ENCODE data around the gene SF3B6.
"Not testable (repeated sequence)": the region's sequence is repeated elsewhere in the genome, so short reads cannot be mapped to it uniquely, and the experiment has no call there.

The SF3B6 gene, protein sequence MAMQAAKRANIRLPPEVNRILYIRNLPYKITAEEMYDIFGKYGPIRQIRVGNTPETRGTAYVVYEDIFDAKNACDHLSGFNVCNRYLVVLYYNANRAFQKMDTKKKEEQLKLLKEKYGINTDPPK

DNA sequence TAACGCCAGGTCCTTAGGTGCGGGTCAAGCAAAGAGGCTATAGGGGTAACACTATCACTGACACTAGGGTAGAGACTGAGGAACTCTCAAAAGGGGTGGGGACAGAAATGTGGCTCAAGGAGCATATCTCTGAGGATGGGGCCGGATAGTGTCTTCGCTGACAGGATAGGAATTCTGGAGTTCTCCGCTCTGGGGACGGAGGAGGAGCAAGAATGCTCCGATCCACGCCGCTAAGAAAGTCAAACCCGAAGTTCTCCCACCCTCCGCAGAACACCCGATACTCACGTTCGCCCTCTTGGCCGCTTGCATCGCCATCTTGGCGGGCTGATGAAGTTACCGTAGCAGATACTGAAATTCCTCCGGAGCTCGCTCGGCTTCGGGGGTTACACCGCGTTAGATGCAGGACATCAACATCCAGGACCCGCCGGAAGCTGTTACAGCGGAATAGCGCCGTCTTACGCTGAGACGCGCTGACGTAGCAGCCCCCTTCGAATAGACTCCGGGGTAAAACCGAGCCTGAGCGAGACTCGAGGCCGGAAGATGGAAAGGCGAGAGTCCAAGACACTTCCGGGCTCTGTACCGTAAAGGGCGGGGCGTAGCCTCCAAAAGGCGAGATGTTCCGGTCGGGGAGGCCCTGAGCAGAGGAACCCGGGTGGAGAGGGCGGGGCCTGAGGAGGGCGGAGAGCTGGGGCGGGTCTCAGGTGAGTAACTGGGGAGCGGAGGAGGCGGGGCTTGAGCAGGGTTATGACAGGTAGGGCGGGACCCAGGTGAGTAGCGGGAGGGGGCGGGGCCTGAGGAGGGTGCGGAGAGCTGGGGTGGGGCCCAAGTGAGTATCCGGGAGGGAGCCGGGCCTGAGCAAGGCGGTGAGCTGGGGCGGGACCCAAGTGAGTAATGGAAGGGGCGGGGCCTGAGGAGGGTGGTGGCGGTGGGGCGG is at the start of gene SF3B6:
TSS of gene SF3B6 (minus strand) at position 412 of the 934 bp plus-strand sequence. CDS start at position 315, 97 bp downstream.
- peak; percentile 94 to 99 for DNase-seq

DNA sequence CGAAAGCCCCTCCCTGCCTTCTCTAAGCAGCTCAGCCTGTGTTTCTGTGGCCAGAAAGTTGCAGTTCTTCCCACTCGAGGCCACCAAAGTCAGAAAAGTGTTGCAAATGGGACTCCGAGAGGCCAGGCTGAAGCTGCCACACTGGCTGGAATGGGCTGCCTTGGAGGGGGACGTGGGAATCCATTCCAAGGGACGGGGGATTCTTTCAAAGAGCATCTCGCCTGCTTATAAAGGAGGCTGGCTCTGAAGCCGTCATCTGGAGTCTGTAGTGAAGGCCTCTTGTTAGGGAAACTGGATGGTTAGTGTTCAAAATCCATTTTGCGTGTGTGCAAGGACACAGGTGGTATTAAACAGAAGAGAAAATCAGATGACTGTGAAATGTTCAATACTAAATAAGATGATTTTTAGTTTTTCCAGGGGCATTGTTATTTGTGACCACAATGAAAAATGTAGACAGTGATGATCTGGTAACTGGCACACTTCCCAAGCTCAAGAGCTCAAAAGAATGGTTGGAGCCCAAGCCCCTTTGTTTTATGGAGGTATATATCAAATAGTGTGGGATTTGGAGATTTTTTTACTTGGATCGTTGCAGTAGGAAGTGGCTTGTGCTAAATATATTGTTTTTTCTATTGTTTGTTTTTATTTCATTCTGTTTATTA is 47.9 kb upstream of the SF3B6 start:
- peak; percentile 18 to 29 for DNase-seq

DNA sequence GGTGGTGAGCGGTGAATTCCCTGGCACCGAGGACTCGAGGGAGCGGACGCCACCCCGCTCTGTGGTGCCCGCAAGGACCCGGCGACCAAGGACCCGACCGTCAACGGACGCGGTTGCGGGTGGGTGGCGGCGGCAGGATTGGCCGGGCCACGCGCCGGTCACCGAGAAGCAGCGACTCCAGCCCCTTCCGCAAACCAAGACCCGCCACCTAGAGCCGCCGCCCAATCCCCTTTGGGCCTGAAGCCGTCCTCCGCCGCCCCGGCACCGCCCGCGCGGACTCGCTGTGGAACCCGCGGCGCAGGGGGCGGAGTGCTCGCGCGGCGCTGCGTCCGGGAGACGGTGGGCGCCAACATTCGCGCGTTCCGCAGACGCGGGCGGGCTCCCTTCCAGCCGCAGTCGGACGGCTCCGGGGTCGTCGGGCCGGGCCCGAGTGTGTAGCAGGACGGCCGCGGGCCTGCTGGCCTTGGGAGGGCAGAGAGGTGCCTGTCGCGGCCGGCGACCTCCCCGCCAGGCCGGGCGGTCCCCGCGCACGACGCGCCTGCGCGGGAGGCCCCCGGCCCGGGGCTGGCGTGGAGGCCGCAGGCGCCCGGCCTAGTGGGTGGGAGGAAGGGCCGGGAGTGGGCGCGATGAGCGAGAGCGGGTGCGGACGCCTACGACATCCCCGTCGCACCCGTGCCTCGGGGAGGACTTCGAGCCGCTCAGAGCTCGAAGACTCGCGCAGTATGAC is 47.2 kb upstream of the SF3B6 start, which contains the start of the genes FAM228B and PFN4:
TSS of gene FAM228B (plus strand) at position 275 of the 727 bp plus-strand sequence. CDS start 893 bp downstream, outside the sequence.
TSS of gene PFN4 (minus strand) at position 140 of the 727 bp plus-strand sequence. CDS start 799 bp downstream, outside the sequence.
- DNase-seq: peak; percentile 41 to 83

DNA sequence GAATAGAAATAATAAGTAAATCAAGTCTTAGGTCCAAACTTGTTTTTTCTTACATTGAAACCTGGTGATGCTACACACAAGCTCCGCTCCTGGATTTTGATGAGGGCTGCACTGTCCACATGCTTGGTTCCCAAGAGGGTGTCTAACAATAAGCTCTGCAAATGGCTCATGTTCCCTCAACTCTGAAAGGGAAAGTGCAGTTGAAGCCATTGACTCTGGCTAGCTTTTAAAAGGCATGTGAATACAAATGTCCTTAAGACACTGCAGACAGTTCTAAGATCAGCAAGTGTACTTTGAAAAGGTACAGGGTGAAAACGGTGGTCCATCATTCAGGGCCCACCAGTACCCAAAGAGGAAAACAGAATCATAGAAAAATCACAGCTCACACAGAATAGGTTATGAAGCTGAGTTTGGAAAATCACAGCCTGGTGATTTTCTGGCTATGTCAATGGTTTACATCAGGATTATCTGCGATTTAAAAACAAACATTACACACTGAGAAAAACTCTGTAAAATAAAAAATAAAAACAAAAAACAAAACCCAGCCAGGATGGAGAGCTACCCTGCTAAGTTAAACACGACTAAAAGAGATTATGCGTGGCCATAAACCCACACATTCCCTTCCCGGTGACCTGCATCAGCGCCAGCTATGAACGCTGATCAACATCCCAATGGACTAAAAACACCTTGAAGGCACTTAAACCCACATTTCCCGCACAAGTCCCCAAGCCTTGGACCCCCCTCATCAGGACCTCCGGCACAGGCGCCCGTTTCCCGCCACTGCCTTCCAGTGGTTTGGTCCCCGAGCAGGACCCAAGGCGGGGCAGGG is 46.5 kb upstream of the SF3B6 start:
- DNase-seq: no peak

DNA sequence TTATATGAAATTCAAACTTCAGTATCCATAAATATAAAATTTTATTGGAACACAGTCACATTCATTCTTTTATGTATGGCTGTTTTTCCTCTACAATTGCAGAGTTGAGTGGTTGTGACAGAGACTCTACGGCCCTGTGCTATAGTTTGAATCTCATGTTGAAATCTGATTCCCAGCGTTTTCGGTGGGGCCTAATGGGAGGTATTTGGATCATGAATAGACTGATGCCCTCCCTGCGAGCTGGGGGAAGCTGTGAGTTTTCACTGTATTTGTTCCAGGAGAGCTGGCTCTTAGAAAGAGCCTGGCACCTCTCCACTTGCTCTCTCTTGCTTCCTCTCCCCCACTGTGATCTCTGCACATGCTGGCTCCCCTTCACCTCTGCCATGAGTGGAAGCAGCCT is 45.3 kb upstream of the SF3B6 start:
- DNase-seq: peak; percentile 23 to 66

DNA sequence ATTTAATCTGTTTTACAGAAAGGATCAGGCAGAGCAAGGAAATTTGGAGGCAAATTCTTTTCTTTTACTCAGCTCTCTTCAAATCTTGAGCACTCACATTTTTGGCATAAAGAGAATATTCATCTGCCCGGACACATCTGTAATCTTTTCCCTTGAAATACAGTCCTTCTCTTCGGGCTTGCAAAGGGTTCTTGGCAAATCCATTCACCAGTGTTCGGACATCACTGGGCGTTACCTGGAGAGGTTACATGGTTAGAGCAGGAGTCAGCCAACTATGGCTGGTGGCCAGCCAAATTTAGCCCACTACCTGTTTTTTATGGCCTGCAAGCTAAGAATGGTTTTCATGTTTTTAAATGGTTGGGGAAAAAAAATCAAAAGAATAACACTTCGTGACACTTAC is 44.9 kb upstream of the SF3B6 start:
- DNase-seq: no peak

DNA sequence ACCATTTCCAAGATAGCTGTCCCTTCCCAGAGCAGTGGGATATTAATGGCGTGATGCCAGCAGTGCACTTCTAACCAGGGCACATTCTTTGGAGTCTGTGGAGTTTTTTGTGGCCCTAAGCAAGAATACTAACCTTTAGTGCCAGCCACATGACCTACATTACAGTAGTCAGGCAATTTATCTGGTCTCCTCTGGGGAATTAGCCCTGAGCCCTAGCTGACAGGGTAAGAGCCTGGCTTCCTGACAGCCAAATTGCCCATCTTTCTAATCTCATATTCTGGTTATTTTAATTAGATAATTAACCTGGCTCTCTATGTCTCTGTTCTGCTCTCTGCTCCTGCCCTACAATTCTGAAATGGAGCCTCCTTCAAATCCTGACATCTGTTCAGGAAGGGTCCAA is 41.8 kb upstream of the SF3B6 start:
- DNase-seq: no peak

DNA sequence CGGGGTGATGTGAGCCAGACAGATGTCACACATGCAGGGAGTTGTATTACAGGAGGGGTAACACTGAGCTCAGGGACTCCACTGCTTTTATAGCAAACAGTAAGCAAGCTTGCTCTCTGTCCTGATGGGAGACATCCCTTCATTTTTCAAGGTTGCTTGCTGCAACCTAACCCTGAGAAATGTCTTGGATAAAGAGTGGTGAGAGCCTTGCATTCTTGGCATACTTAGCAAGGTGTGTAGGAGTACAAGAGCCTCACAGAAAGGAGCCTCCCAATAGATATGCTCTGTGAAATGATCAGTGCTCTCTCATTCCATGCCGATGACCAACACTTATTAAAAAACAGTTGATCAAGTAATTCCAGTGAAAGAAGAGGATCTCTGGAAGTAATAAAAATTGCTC is 38.9 kb upstream of the SF3B6 start:
- DNase-seq: no peak

DNA sequence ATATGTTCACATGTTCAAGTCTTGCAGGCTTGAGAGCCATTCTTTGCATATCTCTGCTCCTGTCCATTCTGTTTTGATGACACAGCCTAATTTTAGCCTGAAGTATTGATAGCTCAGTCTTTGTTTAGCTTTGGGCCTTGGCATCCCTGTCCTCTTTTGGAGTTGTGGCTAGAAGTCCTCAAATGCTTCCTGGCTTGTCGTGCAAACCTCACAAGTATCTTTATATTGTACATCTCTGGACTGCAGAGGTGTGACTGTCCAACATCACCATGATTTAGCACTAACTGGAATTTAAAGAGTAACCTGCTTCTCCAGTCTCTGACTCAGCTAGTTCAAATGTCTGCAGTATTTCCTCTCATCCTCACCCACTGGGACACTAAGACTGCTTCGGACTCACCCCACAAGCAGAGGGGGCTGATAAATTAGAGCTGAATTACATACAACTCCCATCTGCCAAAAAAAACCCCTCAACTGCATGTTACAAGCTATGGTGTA is 35.3 kb upstream of the SF3B6 start:
- DNase-seq: no peak

DNA sequence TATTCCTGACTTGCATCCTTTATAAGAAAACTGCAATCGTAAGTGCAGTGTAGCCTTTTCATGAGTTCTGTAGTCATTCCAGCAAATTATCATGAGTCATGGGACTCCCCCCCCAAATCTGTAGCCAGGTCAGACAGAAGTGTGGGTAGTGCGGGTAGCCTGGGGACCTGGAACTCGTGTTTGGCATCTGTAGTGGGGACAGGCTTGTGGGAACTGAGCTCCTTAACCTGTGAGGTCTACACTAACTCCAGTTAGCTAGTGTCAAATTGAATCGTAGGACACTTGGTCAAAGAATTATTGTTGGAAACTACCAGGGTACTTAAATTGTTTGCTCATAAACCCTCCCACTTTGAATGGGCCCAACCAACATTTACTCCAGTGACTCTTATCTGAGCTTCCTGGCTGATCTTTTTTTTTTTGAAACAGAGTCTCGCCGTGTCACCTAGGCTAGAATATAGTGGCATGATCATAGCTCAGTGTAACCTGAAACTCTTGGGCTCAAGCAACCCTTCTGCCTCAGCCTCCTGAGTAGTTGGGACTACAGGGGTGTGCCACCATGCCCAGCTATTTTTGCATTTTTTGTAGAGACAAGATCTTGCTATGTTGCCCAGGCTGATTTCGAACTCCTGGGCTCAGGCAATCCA is 34.7 kb upstream of the SF3B6 start:
- DNase-seq: no peak

DNA sequence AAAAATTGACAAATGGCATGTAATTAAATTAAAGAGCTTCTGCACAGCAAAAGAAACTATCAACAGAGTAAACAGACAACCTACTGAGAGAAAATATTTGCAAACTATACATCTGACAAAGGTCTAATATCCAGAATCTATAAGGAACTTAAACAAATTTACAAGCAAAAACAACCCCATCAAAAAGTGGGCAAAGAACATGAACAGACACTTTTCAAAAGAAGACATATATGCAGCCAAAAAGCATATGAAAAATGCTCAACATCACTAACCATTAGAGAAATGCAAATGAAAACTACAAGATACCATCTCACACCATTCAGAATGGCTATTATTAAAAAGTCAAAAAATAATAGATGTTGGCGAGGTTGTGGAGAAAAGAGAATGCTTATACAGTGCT is 33.3 kb upstream of the SF3B6 start:
- DNase-seq: not testable (repeated sequence)

DNA sequence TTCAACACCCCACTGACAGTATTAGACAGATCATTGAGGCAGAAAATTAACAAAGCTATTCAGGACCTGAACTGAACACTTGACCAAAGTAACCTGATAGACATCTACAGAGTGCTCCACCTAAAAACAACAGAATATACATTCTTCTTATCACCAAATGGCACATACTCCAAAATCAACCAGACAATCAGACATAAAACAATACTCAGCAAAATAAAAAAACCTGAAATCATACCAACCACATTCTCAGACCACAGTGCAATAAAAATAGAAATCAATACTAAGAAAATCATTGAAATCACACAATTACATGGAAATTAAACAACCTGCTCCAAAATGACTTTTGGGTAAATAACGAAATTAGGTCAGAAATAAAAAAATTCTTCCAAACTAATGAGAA is 31.2 kb upstream of the SF3B6 start:
- DNase-seq: no peak

DNA sequence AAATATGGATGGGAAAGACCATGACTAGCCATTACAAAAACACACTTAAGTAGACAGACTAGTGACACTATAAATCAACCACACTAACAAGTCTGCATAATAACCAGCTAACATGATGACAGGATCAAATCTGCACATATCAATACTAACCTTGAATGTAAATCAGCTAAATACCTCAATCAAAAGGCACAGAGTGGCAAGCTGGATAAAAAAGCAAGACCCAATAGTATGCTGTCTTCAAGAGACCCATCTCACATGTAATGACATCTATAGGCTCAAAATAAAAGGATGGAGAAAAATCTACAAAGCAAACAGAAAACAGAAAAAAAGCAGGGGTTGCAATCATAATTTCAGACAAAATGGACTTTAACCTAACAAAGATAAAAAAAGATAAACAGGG is 30.7 kb upstream of the SF3B6 start:
- no peak for DNase-seq

DNA sequence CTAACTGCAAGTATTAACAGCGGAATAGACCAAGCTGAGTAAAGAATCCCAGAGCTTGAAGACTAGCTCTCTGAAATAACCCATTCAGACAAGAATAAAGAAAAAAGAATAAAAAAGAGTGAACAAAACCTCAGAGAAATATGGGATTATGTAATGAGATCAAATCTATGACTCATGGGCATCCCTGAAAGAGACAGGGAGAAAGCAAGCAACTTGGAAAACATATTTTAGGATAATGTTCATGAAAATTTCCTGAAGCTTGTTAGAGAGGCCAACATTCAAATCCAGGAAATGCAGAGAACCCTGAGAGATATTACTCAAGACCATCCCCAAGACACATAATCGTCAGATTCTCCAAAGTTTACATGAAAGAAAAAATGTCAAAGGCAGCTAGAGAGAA is 29.7 kb upstream of the SF3B6 start:
- no peak for DNase-seq

DNA sequence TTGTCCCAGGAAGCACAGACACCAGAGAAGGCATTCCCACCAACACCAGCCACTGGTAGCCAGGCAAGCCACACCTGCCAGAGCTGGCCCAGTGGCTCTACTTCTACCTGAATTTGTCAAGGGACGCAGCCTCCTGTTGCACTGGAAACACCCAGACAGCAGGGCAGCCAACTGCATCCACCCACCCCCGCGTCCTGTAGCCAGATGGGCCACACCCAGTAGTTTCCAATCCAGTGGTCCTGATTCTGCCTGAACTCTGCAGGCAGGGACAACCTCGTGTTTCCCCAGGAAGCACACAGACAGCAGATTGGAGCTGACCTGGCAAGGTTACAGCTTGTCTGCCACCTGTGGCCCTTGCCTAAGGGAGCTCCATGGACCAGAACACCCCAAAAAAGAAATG is 28.8 kb upstream of the SF3B6 start:
- DNase-seq: no peak

DNA sequence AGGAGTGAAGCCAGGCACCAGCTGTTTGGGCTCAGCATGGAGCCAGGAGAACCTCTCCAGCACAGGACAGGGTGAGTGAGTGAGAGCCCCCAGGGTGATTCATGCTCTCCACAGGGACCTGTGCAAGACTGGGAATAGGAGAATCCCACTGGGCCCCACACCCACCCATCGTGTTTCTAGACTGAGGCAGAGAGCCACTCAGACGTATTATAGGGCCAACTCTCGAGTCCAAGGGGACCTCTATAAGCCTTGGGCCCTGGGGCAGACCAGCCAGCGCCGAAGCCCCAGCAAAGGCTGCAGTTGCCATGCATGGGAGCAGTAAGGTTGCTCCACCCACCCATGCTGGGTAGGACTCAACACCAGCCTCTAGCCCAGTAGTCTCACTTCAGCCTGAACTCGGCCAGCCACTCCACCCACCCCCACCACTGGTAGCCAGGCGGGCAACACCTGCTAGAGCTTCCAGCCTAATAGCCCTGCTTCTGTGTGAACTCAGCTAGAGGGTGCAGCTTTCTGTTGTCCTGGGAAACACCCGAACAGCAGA is 28.1 kb upstream of the SF3B6 start:
- no peak for DNase-seq

DNA sequence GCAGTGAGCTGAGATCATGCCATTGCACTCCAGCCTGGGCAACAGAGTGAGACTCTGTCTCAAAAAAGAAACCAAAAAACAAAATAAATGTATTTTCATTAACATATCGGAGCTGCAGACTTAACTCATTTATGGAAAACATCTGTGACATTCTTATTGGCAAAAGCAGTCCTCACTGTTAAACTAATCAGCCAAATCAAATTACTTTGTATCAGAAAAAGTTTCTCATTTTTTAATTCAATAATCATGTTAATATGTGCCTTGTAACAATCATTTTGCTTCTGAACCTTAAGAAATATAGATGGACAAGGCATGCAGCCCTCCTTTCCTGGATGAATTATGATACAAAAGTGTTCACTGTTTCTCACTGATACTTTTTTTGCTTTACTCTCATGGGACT is 26.6 kb upstream of the SF3B6 start:
- DNase-seq: no peak

DNA sequence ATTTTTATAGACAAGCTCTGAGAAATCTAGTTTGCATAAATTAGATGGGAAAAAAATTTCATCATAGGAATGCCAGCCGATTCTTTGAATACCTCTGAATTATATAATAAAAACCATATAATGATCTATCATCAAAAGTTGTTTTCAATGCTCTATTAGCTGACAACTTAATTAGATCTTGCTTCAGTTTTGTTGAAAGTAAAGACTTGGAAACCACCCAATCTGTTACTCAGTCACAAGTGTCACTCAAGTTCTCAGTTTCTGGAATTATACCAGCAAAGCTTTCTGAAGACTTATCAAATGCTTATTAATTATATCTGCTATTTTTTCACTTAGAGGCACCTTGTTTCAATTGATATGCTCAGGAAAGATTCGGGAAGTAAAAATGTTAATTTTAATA is 25.9 kb upstream of the SF3B6 start:
- no peak for DNase-seq

DNA sequence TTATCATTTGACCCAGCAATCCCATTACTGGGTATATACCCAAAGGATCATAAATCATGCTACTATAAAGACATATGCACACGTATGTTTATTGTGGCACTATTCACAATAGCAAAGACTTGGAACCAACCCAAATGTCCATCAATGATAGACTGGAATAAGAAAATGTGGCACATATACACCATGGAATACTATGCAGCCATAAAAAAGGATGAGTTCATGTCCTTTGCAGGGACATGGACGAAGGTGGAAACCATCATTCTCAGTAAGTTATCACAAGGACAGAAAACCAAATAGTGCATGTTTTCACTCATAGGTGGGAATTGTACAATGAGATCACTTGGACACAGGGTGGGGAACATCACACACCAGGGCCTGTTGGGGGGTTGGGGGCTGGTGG is 24.6 kb upstream of the SF3B6 start:
- DNase-seq: not testable (repeated sequence)

DNA sequence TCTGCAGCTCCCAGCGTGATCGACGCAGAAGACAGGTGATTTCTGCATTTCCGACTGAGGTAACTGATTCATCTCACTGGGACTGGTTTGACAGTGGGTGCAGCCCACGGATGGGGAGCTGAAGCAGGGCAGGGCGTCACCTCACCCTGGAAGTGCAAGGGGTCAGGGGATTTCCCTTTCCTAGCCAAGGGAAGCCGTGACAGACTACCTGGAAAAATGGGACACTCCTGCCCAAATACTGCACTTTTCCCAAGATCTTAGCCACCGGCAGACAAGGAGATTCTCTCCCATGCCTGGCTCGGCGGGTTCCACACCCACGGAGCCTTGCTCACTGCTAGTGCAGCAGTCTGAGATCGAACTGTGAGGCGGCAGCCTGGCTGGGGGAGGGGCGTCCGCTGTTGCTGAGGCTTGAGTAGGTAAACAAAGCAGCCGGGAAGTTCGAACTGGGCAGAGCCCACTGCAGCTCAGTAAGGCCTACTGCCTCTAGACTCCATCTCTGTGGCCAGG is 19.1 kb upstream of the SF3B6 start:
- not testable (repeated sequence) for DNase-seq

DNA sequence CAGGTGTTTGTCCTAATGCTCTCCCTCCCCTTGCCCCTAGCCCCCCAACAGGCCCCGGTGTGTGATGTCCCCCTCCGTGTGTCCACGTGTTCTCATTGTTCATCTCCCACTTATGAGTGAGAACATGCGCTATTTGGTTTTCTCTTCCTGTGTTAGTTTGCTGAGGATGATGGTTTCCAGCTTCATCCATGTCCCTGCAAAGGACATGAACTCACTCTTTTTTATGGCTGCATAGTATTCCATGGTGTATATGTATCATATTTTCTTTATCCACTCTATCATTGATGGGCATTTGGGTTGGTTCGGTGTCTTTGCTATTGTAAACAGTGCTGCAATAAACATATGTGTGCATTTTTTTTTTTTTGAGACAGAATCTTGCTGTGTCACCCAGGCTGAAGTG is 17.1 kb upstream of the SF3B6 start:
- DNase-seq: not testable (repeated sequence)

Data from NCI-H446 (cell line).